GM19438 (cell line): ENCODE measurements around the gene CRB3.
"Not testable (repeated sequence)": the region's sequence is repeated elsewhere in the genome, so short reads cannot be mapped to it uniquely, and the experiment has no call there.

ENCODE experiments used
- ATAC-seq: cut with Tn5 transposase; IDR thresholded peaks from one replicate; pipeline ENCODE4 v1.9.1; 2021; ENCODE audit warnings: low read depth; ENCODE audit not compliant: unreplicated experiment

The CRB3 gene

DNA sequence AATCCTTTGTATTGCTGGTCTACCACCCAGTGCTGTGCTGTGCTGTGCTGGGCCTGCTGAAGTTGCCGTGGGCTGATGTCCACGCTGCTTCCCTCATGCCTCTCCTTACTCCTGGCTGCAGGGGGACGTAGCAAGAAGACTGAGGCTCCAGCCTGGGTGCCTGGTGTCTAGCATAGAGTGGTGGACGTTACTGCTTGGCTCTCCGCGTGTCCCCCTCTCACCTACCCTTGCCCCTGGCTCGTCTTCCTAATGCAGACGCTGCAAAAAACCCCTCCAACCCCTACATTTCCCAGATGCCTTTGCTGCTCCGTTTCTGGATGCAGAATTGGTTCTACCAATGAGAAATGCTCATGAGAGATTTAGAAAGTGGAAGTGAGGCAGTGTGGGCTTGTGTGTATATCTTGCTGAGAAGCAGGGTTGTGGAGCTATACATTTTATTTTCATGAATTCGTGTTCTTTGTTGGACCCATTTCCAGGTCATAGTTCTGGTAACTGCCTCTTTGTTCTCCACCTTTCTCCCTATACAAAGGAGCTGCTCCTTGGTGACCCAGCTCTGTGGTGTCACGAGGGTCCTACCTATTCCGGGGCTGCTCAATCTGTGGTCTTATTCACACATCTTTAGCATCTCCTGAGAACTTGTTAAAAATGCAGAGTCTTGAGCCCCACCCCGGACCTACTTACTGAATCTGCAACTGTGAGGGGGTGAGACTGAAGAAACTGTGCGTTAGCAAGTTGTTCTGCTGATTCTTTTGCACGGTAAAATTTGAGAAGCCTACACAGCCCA lies 25.4 kb downstream of the CRB3 start:
- ATAC-seq, result no peak

DNA sequence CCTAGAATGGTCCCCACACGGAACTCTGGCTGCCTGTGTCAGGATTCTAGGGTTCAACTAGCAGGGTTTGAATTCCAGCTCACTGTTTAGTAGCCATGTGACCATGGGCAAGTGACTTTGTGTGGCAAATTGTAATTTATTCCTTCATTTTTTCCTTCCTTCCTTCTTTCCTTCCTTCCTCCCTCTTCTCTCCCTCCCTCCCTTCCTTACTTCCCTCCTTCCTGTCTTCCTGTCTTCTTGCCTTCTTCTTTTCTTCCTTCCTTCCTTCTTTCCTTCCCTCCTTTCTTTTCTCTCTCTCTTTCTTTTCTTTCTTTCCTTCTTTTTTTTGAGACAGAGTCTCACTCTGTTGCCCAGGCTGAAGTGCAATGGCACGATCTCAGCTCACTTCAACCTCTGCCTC lies 26.1 kb downstream of the CRB3 start:
- ATAC-seq, result no peak

DNA sequence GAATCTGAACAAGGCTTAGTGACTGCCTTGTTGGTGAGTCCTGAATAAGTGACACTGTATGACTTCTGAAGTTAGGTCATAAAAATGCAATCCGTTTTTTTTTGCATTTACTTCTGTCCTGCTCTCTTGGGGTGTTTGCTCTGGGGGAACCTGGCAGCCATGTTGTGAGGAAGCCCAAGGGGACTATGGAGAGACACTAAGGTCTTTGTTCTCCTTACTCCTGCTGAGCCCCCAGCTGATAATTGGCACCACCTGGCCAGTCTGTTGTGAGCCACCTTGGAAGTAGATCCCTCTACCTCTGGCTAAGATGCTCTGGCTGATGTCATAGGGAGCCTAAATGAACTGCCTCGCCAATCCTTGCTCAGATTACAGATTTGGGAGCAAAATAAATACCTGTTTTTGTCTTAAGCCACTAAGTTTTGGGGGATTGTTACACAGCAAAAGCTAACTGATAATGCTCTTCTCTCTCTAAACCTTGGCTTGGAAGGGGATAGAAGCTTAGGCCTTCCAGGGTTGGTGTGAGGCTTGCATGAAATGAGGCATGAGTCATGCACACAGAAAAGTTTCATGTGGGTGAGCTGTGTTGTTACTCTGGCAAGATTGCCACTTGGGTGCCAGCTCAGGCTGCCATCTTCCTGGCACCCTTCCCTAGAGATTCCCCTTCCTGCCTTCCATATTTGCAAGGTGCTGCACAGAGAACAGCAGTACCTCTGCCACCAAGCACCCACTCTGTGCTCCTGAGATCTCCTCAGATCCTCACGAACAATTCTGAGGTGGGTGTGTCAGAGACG lies 27.9 kb downstream of the CRB3 start:
- no peak for ATAC-seq

GRCh38 chr19:6494438-6495036 lies 30.5 kb downstream of the CRB3 start:
- ATAC-seq, result no peak

DNA sequence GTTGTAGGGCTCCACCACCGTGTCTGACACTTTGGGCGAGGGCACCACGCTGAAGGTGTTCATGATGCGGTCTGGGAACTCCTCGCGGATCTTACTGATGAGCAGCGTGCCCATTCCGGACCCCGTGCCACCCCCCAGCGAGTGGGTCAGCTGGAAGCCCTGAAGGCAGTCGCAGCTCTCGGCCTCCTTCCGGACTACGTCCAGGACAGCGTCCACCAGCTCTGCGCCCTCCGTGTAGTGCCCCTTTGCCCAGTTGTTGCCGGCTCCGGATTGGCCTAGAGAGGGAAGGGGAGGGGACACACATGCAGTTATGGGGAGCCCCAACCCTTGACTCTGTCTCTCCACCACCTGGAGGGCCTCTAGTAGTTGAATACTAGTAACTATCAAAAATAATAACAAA lies 31.9 kb downstream of the CRB3 start:
- no peak for ATAC-seq

DNA sequence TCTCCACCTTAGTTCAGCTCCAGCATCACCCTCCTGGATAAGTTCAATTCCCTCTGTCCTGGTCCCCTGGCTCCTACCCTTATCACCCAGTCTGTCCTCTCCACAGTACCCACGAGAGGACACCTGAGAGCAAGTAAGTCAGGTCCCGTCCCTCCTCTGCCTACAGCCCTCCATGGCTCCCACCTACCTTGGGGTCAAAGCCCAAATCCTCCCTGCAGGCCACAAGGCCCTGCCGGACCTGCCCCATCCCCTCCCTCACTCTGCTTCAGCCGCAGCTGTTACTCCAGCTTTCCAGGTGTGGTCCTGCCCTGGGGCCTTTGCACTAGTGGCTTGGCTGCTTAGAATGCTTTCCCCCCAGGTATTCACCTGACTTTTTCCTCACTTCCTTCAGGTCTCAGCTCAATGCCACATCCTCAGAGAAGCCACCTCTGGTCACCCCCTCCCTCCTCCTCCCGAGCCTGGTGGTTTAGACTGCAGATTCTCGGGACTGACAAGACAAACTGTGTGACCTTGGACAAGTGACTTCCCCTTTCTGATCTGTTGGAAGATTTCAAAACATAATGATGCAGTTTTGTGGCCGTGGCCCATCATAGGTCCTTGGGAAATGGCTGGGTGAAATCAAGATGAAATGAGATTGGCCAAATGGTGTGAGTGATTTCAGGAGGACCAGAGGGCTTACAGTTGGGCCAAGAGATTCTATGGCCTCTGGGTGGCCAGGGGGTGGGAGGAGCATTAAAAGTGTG lies 34.4 kb downstream of the CRB3 start:
- no peak for ATAC-seq

GRCh38 chr19:6499052-6499790 lies 35.1 kb downstream of the CRB3 start:
- ATAC-seq, result no peak

GRCh38 chr19:6500837-6501739 lies 37.0 kb downstream of the CRB3 start:
- no peak for ATAC-seq

DNA sequence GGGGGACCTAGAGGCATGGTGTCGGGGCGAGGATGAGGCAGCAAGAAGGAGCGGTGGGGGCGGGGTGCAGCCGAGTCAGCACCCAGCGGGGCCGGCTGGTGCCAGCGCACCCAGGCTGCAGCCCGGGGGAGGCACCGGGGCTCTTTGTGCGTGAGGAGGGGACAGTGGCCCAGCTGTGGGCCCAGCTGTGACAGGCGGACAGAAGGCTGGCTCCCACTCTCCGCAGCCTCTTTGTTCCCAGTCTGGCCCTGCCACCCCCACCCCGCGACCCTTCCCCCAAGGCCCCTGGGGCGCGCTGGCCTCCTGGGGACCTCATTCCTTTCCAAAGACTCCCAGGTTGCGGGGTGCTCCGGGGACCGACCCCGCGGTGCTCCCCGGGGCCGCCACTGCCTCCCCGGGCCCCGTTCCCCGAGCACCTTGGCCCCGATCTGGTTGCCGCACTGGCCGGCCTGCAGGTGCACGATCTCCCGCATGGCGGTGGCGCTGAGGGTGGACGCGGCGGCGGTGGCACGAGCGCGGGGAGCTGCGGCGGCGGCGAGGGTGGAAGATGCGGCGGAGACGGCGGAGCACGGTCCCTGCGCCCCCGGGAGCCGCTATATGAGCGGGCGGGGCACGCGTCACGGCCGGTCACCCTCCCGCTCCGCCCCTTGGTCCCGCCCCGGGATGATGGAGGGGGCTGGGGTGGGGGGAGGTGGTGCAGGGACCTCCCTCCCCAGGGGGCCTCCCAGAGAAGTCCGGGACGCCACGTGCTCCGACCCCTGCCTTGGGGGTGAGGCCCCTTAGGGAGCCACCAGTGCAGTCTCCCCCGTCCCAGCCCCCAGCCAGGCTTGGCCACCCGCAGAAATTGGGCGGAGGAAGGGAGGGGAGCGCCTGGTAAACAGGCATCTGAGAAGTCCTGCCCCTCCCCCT lies 37.9 kb downstream of the CRB3 start, which contains the start of gene TUBB4A:
Gene TUBB4A (minus strand): TSS at position 570 of the 909 bp plus-strand sequence. CDS start 97 bp downstream, at position 473.
- no peak for ATAC-seq

DNA sequence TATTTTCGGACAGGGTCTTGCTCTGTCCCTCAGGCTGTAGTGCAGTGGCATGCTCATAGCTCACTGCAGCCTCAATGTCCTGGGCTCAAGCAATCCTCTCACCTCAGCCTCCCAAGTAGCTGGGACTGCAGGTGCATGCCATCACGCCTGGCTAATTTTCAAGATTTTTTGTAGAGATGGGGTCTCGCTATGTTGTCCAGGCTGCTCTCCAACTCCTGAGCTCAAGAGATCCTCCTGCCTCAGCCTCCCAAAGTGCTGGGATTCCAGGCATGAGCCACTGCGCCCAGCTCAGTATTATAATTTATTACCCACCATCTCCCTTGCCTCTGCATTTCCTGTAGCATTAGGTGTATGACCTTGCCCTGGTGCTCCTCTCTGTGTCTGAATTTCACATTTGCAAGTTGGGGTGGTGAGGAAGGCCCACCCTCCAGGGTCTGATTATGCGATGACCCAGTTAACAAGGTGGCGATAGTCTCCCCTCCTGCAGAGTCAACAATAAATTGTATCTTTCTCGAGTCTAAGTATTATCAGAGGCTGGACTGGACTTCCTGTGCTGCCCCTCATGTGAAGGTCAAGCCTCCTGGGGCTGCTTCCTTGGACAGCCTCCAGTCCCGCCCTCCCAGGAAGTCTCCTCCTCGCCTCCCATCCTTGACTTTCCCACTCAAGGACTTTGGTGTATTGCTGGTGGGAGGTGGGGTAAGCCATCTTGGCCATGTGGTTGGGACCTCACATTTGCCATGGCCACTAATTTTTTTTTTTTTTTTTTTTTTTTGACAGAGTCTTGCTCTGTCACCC lies 39.5 kb downstream of the CRB3 start:
- ATAC-seq, result no peak

- ATAC-seq, result not testable (repeated sequence)
Measured at GRCh38 chr19:6508028-6508771, 44.1 kb downstream of the CRB3 start.

DNA sequence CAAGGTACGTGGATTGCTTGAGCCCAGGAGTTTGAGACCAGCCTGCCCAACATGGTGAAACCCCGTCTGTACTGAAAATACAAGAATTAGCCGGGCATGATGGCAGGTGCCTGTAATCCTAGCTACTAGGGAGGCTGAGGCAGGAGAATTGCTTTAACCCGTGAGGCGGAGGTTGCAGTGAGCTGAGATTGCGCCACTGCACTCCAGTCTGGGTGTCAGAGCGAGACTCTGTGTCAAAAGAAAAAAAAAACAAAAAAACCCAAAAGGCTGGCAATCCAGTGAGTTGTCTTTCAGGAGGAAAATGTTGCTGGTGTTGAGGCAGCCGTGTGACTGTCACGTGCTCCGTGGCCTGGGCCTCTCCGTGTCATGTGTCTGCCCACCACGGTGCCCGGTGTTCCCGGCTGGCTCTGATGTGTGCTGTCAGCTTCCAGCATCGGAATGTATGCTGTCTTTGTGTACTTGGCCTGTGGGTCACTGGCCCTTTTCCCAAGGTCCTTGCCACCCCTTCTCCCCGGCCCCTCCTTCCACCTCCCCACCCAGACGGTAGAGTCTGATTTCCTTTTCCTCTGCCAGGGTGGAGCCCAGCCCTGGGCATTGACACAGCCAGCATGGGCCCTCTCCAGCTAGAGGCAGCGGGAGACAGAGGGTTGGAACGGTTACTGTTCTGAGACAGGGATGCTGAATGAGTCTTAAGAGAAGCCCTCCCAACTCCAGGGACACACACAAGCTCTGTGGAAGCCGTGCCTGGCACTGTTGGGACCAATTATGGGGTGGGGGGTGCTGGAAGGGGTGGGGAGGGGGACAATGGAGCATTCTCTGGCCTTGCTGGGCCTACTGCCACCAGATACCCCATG lies 45.3 kb downstream of the CRB3 start:
- ATAC-seq, result no peak

DNA sequence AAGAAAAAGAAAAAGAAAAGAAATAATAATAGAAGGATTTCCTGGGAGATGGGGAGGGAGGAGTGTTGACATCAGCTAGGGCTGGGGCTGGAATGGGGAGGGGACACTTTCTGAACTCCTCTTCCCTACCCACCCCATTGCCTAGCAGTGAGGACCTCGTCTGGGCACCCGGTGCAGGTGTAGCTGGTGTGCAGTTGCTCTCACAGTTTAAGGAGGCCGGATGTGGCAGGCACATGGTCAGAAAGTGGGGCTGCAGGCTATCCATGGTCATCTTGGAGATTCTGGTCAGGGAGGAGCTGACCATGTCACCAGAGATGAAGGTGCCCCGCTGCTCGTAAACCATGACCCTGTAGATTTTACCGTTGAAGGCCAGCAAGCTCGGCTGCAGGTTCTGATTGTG lies 46.5 kb downstream of the CRB3 start:
- ATAC-seq, result no peak

GRCh38 chr19:6514089-6514488 lies 50.0 kb downstream of the CRB3 start:
- ATAC-seq, result no peak

DNA sequence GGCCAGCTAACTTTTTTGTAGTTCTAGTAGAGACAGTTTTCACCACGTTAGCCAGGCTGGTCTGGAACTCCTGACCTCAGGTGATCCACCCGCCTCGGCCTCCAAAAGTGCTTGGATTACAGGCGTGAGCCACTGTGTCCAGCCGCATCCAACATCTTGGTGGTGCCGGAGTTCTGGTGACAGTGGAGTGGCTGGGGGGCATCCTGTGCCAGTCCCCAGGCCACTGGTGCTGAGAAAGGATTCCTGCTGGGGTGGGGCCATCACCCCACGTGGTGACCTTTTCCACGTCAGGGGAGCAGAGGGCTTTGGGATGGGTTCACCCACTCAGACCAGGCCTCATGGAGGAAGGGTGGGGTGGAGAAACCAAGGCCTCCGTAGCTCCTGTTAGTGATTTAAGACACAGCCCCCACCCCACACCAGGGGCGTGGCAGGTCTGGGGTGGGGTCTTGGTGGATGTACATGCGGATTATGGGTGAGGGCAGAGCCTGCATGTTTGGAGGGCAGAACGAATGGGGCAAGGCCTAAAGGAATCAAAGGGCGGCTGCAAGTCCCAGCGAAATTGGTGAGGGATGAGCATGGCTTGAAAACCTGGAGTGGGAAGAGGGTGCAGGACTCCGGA lies 51.0 kb downstream of the CRB3 start:
- ATAC-seq, result no peak
